Measurements from ENCODE around the gene SIX6. TPM values are rescaled to one million over a fixed set of nuclear protein-coding genes. Genes with fewer than 3 reads are reported as not detected.
A peak's percentile ranks its signal among the peaks of the same experiment; 100 is the strongest.

Gene SIX6
- total RNA-seq, 2 experiments from 2014 or later: not detected

DNA sequence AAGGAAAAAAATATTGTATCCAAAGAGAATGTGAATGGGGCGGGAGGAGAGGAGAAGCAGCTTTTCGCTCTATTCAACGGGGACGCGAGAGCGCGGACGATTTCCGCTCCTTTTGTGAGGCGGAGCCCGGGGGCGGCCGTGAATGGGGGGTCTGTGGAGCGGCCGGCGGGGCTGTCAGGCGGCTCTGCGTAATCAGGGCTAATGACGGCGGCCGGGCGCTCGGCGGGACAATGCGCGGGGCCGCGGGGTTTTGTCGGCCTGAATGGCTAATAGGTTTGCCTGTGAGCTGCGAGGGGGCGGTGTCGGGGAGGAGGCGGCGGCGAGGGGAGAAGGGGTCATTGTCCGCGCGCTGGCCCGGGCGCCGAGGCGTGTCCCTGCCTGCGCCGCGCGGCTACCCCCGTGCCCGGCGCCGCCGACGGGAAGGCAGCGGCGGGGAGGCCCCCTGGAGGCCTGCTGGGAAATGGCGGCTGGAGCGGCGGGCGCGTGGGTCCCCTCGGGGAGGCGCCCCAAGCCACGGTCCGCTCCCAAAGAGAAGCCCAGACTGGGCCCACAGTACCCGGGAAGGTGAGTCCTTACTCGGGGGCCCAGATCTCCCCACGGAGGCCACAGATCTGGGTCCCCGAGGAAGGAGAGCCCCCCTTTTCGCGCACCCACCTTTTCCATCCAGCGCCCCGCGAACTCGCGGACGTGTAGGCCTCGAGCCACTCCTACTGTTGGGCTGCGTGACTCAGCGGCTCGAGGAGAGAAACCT is 6.0 kb downstream of the SIX6 start:
- ATAC-seq (peak; percentile 53), DNase-seq (peak; percentile 50)
- POLR2A ChIA-PET: no interaction called here
- CTCF ChIA-PET: interaction anchor here (0.6 to 1.0 kb wide), 3 partner anchors 11 to 100 kb away, joined by 3 to 4 read pairs (median 3); no protein-coding TSS in a partner anchor
- Mint-ChIP-seq H3K4me1 (peaks cover 20% of the 10 kb centered on the region), H3K36me3 (ENCODE audit: low read depth) (no peaks in the 10 kb centered on the region), H3K27me3 (peaks cover 52% of the 10 kb centered on the region), H3K9me3 (ENCODE audit: low read depth) (no peaks in the 10 kb centered on the region), H3K27ac (no peak overlapping the region), H3K4me3 (peak overlapping the region; percentile 40)
- intact Hi-C loops (cut with DNase I, micrococcal nuclease): loop anchor here in 1 of 2 experiments (1.0 kb wide), 1 partner anchor 184 kb away; no protein-coding TSS in a partner anchor

DNA sequence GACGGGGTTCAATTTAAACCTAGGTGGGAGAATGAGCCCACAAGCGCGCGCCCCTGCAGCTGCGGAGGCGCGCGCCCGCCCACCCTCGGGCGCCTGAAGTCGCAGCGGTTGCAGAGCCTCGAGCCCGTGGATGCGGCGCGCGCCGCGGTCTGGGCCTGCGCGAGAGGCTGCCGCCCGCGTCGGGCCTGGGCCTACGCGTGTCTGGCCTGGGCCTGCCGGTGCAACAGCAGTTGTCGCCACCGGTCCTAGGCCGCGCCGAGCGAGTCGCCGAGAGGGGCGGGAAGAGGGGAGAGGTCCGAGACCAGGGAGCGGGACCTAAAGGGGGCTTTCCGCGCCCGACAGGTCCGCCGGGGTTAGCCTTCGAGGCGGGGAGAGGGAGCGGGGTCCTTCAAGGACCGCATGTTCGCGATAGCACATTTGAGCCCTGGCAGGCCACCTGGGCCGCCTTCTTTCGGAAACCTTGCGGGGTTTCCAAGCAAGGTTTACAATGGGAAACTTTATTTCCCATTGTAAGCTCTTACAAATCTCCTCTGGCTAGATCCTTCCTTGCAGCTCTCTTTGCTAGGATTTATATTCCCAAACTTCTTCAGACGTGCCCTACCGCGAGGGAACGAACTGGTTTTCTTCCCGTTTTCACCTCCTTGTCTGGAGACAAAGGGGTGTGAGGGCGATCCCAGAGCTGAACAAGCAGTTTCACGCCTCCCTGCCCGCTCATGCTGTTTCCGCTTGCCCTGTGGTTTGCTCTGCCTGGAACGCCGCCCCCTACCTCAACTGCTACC is 6.8 kb downstream of the SIX6 start:
- ChIA-PET CTCF (interaction anchor here (0.6 to 1.5 kb wide), 6 partner anchors 10 to 184 kb away, joined by 3 to 6 read pairs (median 4); no protein-coding TSS in a partner anchor), POLR2A (interaction anchor here (1.2 to 1.3 kb wide), 2 partner anchors 11 to 267 kb away, joined by 3 to 4 read pairs; partner anchors contain the start of gene PPM1A)
- intact Hi-C loops (cut with DNase I, micrococcal nuclease): loop anchor here in 1 of 2 experiments (1.0 kb wide), 1 partner anchor 184 kb away; no protein-coding TSS in a partner anchor
- Mint-ChIP-seq H3K9me3 (ENCODE audit: low read depth) (no peaks in the 10 kb centered on the region), H3K4me3 (no peak overlapping the region), H3K27ac (no peak overlapping the region), H3K27me3 (peaks cover 46% of the 10 kb centered on the region), H3K36me3 (ENCODE audit: low read depth) (no peaks in the 10 kb centered on the region), H3K4me1 (peaks cover 14% of the 10 kb centered on the region)
- DNase-seq (peak; percentile 20), ATAC-seq (peak; percentile 44)

DNA sequence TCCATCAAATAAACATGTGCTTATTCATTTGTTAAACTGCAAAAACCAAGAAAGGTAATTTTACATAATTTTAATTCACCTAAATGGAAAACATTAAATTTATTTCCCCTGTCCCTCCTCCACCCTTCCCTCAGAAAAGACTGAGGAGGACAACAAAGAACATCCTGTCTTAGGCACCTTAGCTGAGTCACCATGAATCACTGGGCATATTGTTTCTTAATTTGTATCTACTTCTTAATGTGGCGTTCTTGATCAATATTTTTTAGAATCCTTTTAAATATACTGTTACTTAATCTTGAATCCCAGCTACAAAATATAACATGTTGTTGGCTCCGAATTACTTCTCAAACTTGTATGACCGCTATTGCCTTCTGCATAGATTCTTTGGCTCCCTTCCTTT is 23.5 kb downstream of the SIX6 start:
- ChIA-PET CTCF (no interaction called here), POLR2A (no interaction called here)
- no peaks in the 10 kb centered on the region for H3K36me3 Mint-ChIP-seq (ENCODE audit: low read depth)
- H3K4me3 Mint-ChIP-seq: no peak overlapping the region
- ATAC-seq (no peak), DNase-seq (no peak)
- peaks cover 2% of the 10 kb centered on the region for H3K9me3 Mint-ChIP-seq (ENCODE audit: low read depth)
- peaks cover 33% of the 10 kb centered on the region for H3K27me3 Mint-ChIP-seq
- H3K27ac Mint-ChIP-seq: no peak overlapping the region
- no peaks in the 10 kb centered on the region for H3K4me1 Mint-ChIP-seq
- intact Hi-C loops (cut with DNase I, micrococcal nuclease): no loop called here

DNA sequence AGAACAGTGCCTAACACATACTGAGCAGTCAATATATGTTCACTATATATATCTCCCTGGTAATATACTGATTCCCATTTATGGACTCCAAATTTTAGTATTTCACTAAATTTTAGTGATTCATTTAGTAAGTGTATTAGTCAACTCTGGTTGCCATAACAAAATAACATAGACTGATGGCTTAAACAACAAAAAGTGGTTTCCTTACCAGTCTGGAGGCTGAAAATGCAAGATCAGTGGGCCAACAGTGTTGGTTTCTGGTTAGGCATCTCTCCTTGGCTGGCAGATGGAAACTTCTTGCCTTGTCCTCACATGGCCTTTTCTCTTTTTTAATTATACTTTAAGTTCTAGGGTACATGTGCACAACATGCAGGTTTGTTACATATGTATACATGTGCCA is 28.7 kb downstream of the SIX6 start:
- DNase-seq (no peak), ATAC-seq (no peak)
- no peaks in the 10 kb centered on the region for H3K4me1 Mint-ChIP-seq
- peaks cover 1% of the 10 kb centered on the region for H3K9me3 Mint-ChIP-seq (ENCODE audit: low read depth)
- H3K27me3 Mint-ChIP-seq: peaks cover 22% of the 10 kb centered on the region
- CTCF ChIA-PET: no interaction called here
- intact Hi-C loops (cut with DNase I, micrococcal nuclease): no loop called here
- POLR2A ChIA-PET: no interaction called here
- no peak overlapping the region for H3K27ac Mint-ChIP-seq
- H3K4me3 Mint-ChIP-seq: no peak overlapping the region
- H3K36me3 Mint-ChIP-seq (ENCODE audit: low read depth): no peaks in the 10 kb centered on the region

GRCh38 chr14:60544659-60545058 is 35.7 kb downstream of the SIX6 start:
- ChIA-PET CTCF (no interaction called here), POLR2A (no interaction called here)
- Mint-ChIP-seq H3K27me3 (peaks cover 33% of the 10 kb centered on the region), H3K4me3 (no peak overlapping the region), H3K27ac (no peak overlapping the region), H3K36me3 (ENCODE audit: low read depth) (no peaks in the 10 kb centered on the region), H3K4me1 (no peaks in the 10 kb centered on the region), H3K9me3 (ENCODE audit: low read depth) (peaks cover 7% of the 10 kb centered on the region)
- peak; percentile 11 for DNase-seq
- no peak for ATAC-seq
- intact Hi-C loops (cut with DNase I, micrococcal nuclease): no loop called here

DNA sequence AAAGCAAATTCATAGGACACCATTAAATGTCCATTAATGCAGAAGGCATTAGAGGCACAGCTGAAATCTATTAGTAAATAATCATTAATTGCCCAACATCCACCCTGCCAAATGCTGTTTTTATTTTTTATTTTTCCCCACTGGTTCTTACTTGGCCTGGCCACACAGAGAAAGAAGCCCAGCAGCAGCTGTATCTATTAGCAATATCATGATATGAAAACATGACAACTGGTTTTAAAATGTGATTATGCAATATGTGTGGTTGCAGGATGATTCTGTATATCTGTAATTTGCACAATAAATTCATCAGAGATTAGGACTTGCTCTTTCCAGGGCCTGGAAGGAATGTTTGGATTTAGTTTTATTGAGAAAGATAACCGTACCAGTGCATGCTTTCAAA is 44.9 kb downstream of the SIX6 start:
- ChIA-PET POLR2A (no interaction called here), CTCF (interaction anchor here (0.6 kb wide), 2 partner anchors 73 to 358 kb away, joined by 3 read pairs; no protein-coding TSS in a partner anchor)
- no peak for ATAC-seq
- Mint-ChIP-seq H3K27me3 (peaks cover 23% of the 10 kb centered on the region), H3K4me1 (no peaks in the 10 kb centered on the region), H3K27ac (no peak overlapping the region), H3K9me3 (ENCODE audit: low read depth) (no peaks in the 10 kb centered on the region), H3K4me3 (no peak overlapping the region), H3K36me3 (ENCODE audit: low read depth) (no peaks in the 10 kb centered on the region)
- no peak for DNase-seq
- intact Hi-C loops (cut with DNase I, micrococcal nuclease): no loop called here

GRCh38 chr14:60561845-60562746 is 53.1 kb downstream of the SIX6 start:
- CTCF ChIA-PET: interaction anchor here (0.8 to 3.0 kb wide), 6 partner anchors 208 to 463 kb away, joined by 3 to 14 read pairs (median 4); no protein-coding TSS in a partner anchor
- POLR2A ChIA-PET: no interaction called here
- Mint-ChIP-seq H3K36me3 (ENCODE audit: low read depth) (no peaks in the 10 kb centered on the region), H3K4me1 (no peaks in the 10 kb centered on the region), H3K27ac (no peak overlapping the region), H3K4me3 (no peak overlapping the region), H3K27me3 (peaks cover 1% of the 10 kb centered on the region), H3K9me3 (ENCODE audit: low read depth) (no peaks in the 10 kb centered on the region)
- DNase-seq (peak; percentile 60), ATAC-seq (peak; percentile 49)
- intact Hi-C loops (cut with DNase I, micrococcal nuclease): loop anchor here (1.0 to 10.0 kb wide), 5 partner anchors 212 to 497 kb away; no protein-coding TSS in a partner anchor

Other genes starting within 250 kb of the SIX6 start
- gene C14orf39, start 23.1 kb upstream of the SIX6 start, total RNA-seq: not detected
- gene SIX1, start 140.3 kb downstream of the SIX6 start, total RNA-seq: not detected
- under 1 TPM in 1 of 2 experiments, not detected in 1; 0.11 TPM for gene SIX4, start 215.2 kb downstream of the SIX6 start, total RNA-seq
- gene MNAT1, start 225.6 kb downstream of the SIX6 start, total RNA-seq: 10 to 100 TPM; 36.2 to 40.3 TPM